HCT116 (cell line): ENCODE measurements around the gene AP3B1. TPM values are rescaled to one million over a fixed set of nuclear protein-coding genes. Genes with fewer than 3 reads are reported as not detected.

Source experiments
- ATAC-seq: fragments of 200-7000 bp; cut with Tn5 transposase; 2 replicates; pipeline ENCODE4 v1.9.1; 2020; ENCODE audit warnings: mild to moderate bottlenecking, moderate library complexity
- BruUV-seq: library from RNA; stranded (reverse); fragments of 400-500 nt; replicated peaks from 2 replicates; lab custom pipeline; 2021; lab: Mats Ljungman, UMichigan
- CTCF ChIA-PET: fragments of 300-600 bp; sonication (Branson Sonifier 250); formaldehyde crosslinking; loops from one replicate; lab custom pipeline; 2021; ENCODE audit warnings: antibody characterized with exemption; lab: Charles Lee
- POLR2A ChIA-PET: fragments of 300-600, 350-600 bp; sonication (Branson Sonifier 250); formaldehyde crosslinking; loops from one replicate; lab custom pipeline; 2021; ENCODE audit warnings: antibody characterized with exemption; lab: Charles Lee
- RAD21 ChIA-PET, 2 experiments: fragments of 300-600 bp; sonication (Branson Sonifier 250); formaldehyde crosslinking; loops; one replicate each; lab custom pipeline; 2023; ENCODE audit warnings: low total read pairs in 2 of 2; ENCODE audit not compliant: uncharacterized antibody in 2 of 2, unreplicated experiment in 2 of 2, low non-redundant PET in 1 of 2; lab: Charles Lee
- DNase-seq: peaks from one replicate; pipeline ENCODE4 v3.0.0-alpha.2; 2010; ENCODE audit warnings: low read depth, low spot score
- H2AFZ ChIP-seq: fragments of 200-600 bp; shearing (Covaris generic), sonication (generic); 2 replicates; pipeline ENCODE4 v1.6.1; 2017; ENCODE audit warnings: low read depth, mixed run types, mixed read lengths, antibody characterized with exemption, low read length; ENCODE audit not compliant: poor library complexity, severe bottlenecking
- H3K27ac ChIP-seq: 2 replicates; pipeline ENCODE4 v1.5.1; 2012; ENCODE audit warnings: low read depth, low read length
- H3K27me3 ChIP-seq: fragments of 200-600 bp; sonication (generic); 2 replicates; pipeline ENCODE4 v1.6.1; 2016; ENCODE audit warnings: mixed run types, low read length, mixed read lengths; ENCODE audit not compliant: insufficient read depth
- H3K36me3 ChIP-seq, 2 experiments: fragments of 200-500 bp in 1 of 2; fragments of 200-600 bp in 1 of 2; sonication (Bioruptor generic) in 1 of 2; sonication (generic) in 1 of 2; 2 replicates each; pipeline versions ENCODE4 v1.5.1 to v1.6.1; 2014 to 2016; ENCODE audit warnings: low read length in 2 of 2, inconsistent platforms in 1 of 2, mixed read lengths in 1 of 2, mixed run types in 1 of 2; ENCODE audit not compliant: insufficient read depth in 2 of 2, control insufficient read depth in 1 of 2
- H3K4me1 ChIP-seq, 2 experiments: fragments of 200-600 bp in 1 of 2; sonication (generic) in 1 of 2; 2 replicates each; pipeline versions ENCODE4 v1.5.1 to v1.6.1; 2012 to 2017; ENCODE audit warnings: low read length in 2 of 2, inconsistent platforms in 1 of 2, mild to moderate bottlenecking in 1 of 2, mixed read lengths in 1 of 2, mixed run types in 1 of 2, moderate library complexity in 1 of 2; ENCODE audit not compliant: insufficient read depth in 2 of 2, control insufficient read depth in 1 of 2
- H3K4me2 ChIP-seq: fragments of 200-600 bp; sonication (generic); 2 replicates; pipeline ENCODE4 v1.6.1; 2017; ENCODE audit warnings: mixed run types, low read length, mixed read lengths
- H3K4me3 ChIP-seq, 2 experiments: fragments of 200-600 bp in 1 of 2; sonication (generic) in 1 of 2; replicated peaks in 1 of 2; 2 replicates each; pipeline ENCODE4 v1.5.1; 2011 to 2016; ENCODE audit warnings: low read length in 2 of 2, control low read depth in 1 of 2, low read depth in 1 of 2, mild to moderate bottlenecking in 1 of 2, mixed read lengths in 1 of 2, mixed run types in 1 of 2
- H3K79me2 ChIP-seq: fragments of 200-600 bp; sonication (generic); 2 replicates; pipeline ENCODE4 v1.6.1; 2017; ENCODE audit warnings: mild to moderate bottlenecking, mixed run types, low read length, moderate library complexity, mixed read lengths; ENCODE audit not compliant: insufficient read depth
- H3K9ac ChIP-seq: fragments of 200-600 bp; sonication (generic); 2 replicates; pipeline ENCODE4 v1.6.1; 2016; ENCODE audit warnings: low read length, mixed read lengths
- H3K9me2 ChIP-seq: fragments of 200-600 bp; sonication (generic), shearing (Covaris generic); 2 replicates; pipeline ENCODE4 v1.6.1; 2017; ENCODE audit warnings: mixed run types, mild to moderate bottlenecking, moderate library complexity; ENCODE audit not compliant: insufficient read depth
- H3K9me3 ChIP-seq, 2 experiments: fragments of 200-500 bp in 1 of 2; fragments of 200-600 bp in 1 of 2; sonication (Bioruptor generic) in 1 of 2; sonication (generic) in 1 of 2; 2 replicates each; pipeline ENCODE4 v1.6.1; 2014 to 2017; ENCODE audit warnings: low read length in 2 of 2, mixed read lengths in 2 of 2, inconsistent platforms in 1 of 2, low read depth in 1 of 2, mild to moderate bottlenecking in 1 of 2, mixed run types in 1 of 2, moderate library complexity in 1 of 2; ENCODE audit not compliant: control insufficient read depth in 1 of 2, insufficient read depth in 1 of 2
- H4K20me1 ChIP-seq: fragments of 200-600 bp; sonication (generic), shearing (Covaris generic); 2 replicates; pipeline ENCODE4 v1.6.1; 2017; ENCODE audit warnings: mixed run types, mild to moderate bottlenecking, moderate library complexity; ENCODE audit not compliant: insufficient read depth
- ATF3 ChIP-seq: IDR thresholded peaks from 2 replicates; pipeline ENCODE4 v1.6.1; 2012
- CBX3 ChIP-seq: IDR thresholded peaks from 2 replicates; pipeline ENCODE4 v1.6.1; 2012; ENCODE audit warnings: low read depth
- CEBPB ChIP-seq: IDR thresholded peaks from 2 replicates; pipeline ENCODE4 v1.6.1; 2012; ENCODE audit warnings: low read depth
- CTCF ChIP-seq, 3 experiments: fragments of 200-600 bp in 1 of 3; sonication (generic) in 1 of 3; IDR thresholded peaks in 2 of 3; conservative IDR thresholded peaks in 1 of 3; 2 replicates each; pipeline ENCODE4 v1.5.1; 2012 to 2017; ENCODE audit warnings: low read depth in 2 of 3, low read length in 2 of 3, antibody characterized with exemption in 1 of 3, borderline replicate concordance in 1 of 3, control low read depth in 1 of 3, mild to moderate bottlenecking in 1 of 3, mixed read lengths in 1 of 3, mixed run types in 1 of 3, moderate library complexity in 1 of 3; ENCODE audit not compliant: insufficient read depth in 1 of 3
- EGR1 ChIP-seq: IDR thresholded peaks from 2 replicates; pipeline ENCODE4 v1.6.1; 2012; ENCODE audit warnings: low read depth
- ELF1 ChIP-seq: IDR thresholded peaks from 2 replicates; pipeline ENCODE4 v1.6.1; 2012; ENCODE audit warnings: low read depth, borderline replicate concordance
- EZH2 ChIP-seq: fragments of 200-600 bp; sonication (generic); IDR thresholded peaks from 2 replicates; pipeline ENCODE4 v1.6.1; 2017; ENCODE audit warnings: antibody characterized with exemption, mixed run types
- EZH2phosphoT487 ChIP-seq: fragments of 200-600 bp; IDR thresholded peaks from 2 replicates; pipeline ENCODE4 v1.6.1; 2018; ENCODE audit warnings: antibody characterized with exemption, borderline replicate concordance
- FOSL1 ChIP-seq: IDR thresholded peaks from 2 replicates; pipeline ENCODE4 v1.6.1; 2012; ENCODE audit warnings: low read depth
- JUND ChIP-seq: IDR thresholded peaks from 2 replicates; pipeline ENCODE4 v1.6.1; 2012
- MAX ChIP-seq: IDR thresholded peaks from 2 replicates; pipeline ENCODE4 v1.6.1; 2012
- POLR2A ChIP-seq: IDR thresholded peaks from 2 replicates; pipeline ENCODE4 v1.7.0; 2011; ENCODE audit warnings: borderline replicate concordance; ENCODE audit not compliant: insufficient read depth, insufficient read length; ENCODE audit errors: extremely low read depth
- SIN3A ChIP-seq: IDR thresholded peaks from 2 replicates; pipeline ENCODE4 v1.6.1; 2012; ENCODE audit warnings: low read depth
- SP1 ChIP-seq: IDR thresholded peaks from 2 replicates; pipeline ENCODE4 v1.6.1; 2012; ENCODE audit warnings: low read depth
- SRF ChIP-seq: IDR thresholded peaks from 2 replicates; pipeline ENCODE4 v1.6.1; 2012; ENCODE audit warnings: low read depth
- TCF7L2 ChIP-seq: IDR thresholded peaks from 2 replicates; pipeline ENCODE4 v1.7.0; 2011; ENCODE audit warnings: borderline replicate concordance, inconsistent platforms; ENCODE audit not compliant: insufficient read depth, insufficient read length; ENCODE audit errors: extremely low read depth
- YY1 ChIP-seq: IDR thresholded peaks from 2 replicates; pipeline ENCODE4 v1.6.1; 2011; ENCODE audit warnings: low read length, low read depth, moderate library complexity, mild to moderate bottlenecking; ENCODE audit not compliant: insufficient replicate concordance; ENCODE audit errors: extremely low read depth
- ZFX ChIP-seq: fragments of 450-650 bp; IDR thresholded peaks from 2 replicates; pipeline ENCODE4 v1.6.1; 2017
- ZNF274 ChIP-seq: fragments of 200-500 bp; sonication (Bioruptor generic); IDR thresholded peaks from 2 replicates; pipeline ENCODE4 v1.6.1; 2014; ENCODE audit warnings: mild to moderate bottlenecking, low read depth, low read length, inconsistent platforms
- intact Hi-C: fragments of 100-400 bp; cut with micrococcal nuclease; formaldehyde crosslinking; loops from 2 replicates; pipeline ENCODE4 v1.10.0; 2022
- total RNA-seq: library from RNA; stranded (reverse); gene quantifications from one replicate; pipeline ENCODE4 v1.2.1, GENCODE V29; 2021; ENCODE audit not compliant: unreplicated experiment

Gene AP3B1
- total RNA-seq, 1 experiment from 2014 or later: 54.5 TPM

- peaks cover 5% of the 10 kb centered on the region; the same call in 1 of the 2 replicates for H3K79me2 ChIP-seq
- RAD21 ChIA-PET: no interaction called here
- intact Hi-C loops: no loop called here
These were observed 56.6 kb downstream of the AP3B1 start for GRCh38 chr5:78237911-78238310.

More at GRCh38 chr5:78237911-78238310, 56.6 kb downstream of the AP3B1 start:
- peaks cover 0 to 7% of the 10 kb centered on the region in 2 experiments; a peak in 2 of 4 replicates for H3K4me1 ChIP-seq
- POLR2A ChIA-PET: no interaction called here
- no peak overlapping the region for H3K27ac ChIP-seq
- H3K36me3 ChIP-seq: no peaks in the 10 kb centered on the region
- H3K27me3 ChIP-seq: no peaks in the 10 kb centered on the region
- H3K9ac ChIP-seq: no peak overlapping the region
- ATAC-seq: no peak
- H3K4me2 ChIP-seq: no peak overlapping the region
- no peak overlapping the region for H3K4me3 ChIP-seq
- H2AFZ ChIP-seq: no peak overlapping the region
- no peak for DNase-seq
- TF ChIP-seq CTCF (IDR thresholded peaks at IDR 0.05 in 2 of 3, conservative IDR thresholded peaks at IDR 0.05 in 1 of 3; ENCODE audit: borderline replicate concordance in 1 of 3, insufficient read depth in 1 of 3, low read depth in 2 of 3, low read length in 2 of 3) (no peak), TCF7L2 (no peak), EZH2 (no peak), POLR2A (no peak), FOSL1 (no peak), EGR1 (no peak), ATF3 (no peak), CBX3 (no peak), SIN3A (no peak), EZH2phosphoT487 (no peak), ZFX (no peak), ELF1 (no peak), CEBPB (no peak), MAX (no peak), JUND (no peak), YY1 (no peak), ZNF274 (no peak), SP1 (no peak), SRF (no peak)
- BruUV-seq: no TSS peak
- no peaks in the 10 kb centered on the region for H3K9me2 ChIP-seq
- CTCF ChIA-PET: no interaction called here
- no peaks in the 10 kb centered on the region for H4K20me1 ChIP-seq
- H3K9me3 ChIP-seq: no peaks in the 10 kb centered on the region
